SK-N-SH (cell line): ENCODE results near the gene ACLY. TPM values are rescaled to one million over a fixed set of nuclear protein-coding genes. Genes with fewer than 3 reads are reported as not detected.

Source experiments
- CTCF ChIA-PET: fragments of 300-600, 350-600 bp; formaldehyde crosslinking; extraction: SDS; loops from one replicate; lab custom pipeline; 2021; lab: Yijun Ruan, JAX
- POLR2A ChIA-PET: fragments of 350-600 bp; sonication (Branson Sonifier 250); formaldehyde crosslinking; extraction: SDS; loops from one replicate; lab custom pipeline; 2020; ENCODE audit warnings: antibody characterized with exemption, inconsistent platforms; lab: Yijun Ruan, JAX
- DNase-seq: peaks from one replicate; pipeline ENCODE4 v3.0.0; 2012
- H2AFZ ChIP-seq: fragments of 200-600 bp; sonication (generic); 2 replicates; pipeline ENCODE4 v1.8.1; 2016; ENCODE audit warnings: antibody characterized with exemption, mild to moderate bottlenecking, low read depth
- H3F3A ChIP-seq: fragments of 200-600 bp; sonication (generic); replicated peaks from 2 replicates; pipeline ENCODE3; 2016; ENCODE audit warnings: antibody characterized with exemption, mild to moderate bottlenecking; ENCODE audit not compliant: insufficient read depth
- H3K27ac ChIP-seq, 2 experiments: fragments of 200-500 bp in 1 of 2; fragments of 200-600 bp in 1 of 2; sonication (Bioruptor generic) in 1 of 2; sonication (generic), shearing (Covaris generic) in 1 of 2; 2 replicates each; pipeline versions ENCODE4 v1.5.1 to v1.6.1; 2014 to 2016; ENCODE audit warnings: low read depth in 2 of 2, inconsistent platforms in 1 of 2, low read length in 1 of 2, mild to moderate bottlenecking in 1 of 2, mixed read lengths in 1 of 2
- H3K27me3 ChIP-seq: fragments of 200-600 bp; sonication (generic), shearing (Covaris generic); 2 replicates; pipeline ENCODE4 v1.6.1; 2016; ENCODE audit warnings: mixed run types; ENCODE audit not compliant: insufficient read depth
- H3K36me3 ChIP-seq, 2 experiments: fragments of 200-500 bp in 1 of 2; fragments of 200-600 bp in 1 of 2; sonication (Bioruptor generic) in 1 of 2; sonication (generic) in 1 of 2; replicated peaks in 1 of 2; 2 replicates each; pipeline versions ENCODE3 to v1.5.1; 2014 to 2016; ENCODE audit warnings: low read length in 1 of 2, mild to moderate bottlenecking in 1 of 2; ENCODE audit not compliant: insufficient read depth in 2 of 2, control insufficient read depth in 1 of 2
- H3K4me1 ChIP-seq, 2 experiments: fragments of 200-500 bp in 1 of 2; fragments of 200-600 bp in 1 of 2; sonication (Bioruptor generic) in 1 of 2; sonication (generic), shearing (Covaris generic) in 1 of 2; 2 replicates each; pipeline versions ENCODE4 v1.5.1 to v1.6.1; 2014 to 2016; ENCODE audit warnings: low read depth in 1 of 2, low read length in 1 of 2, mixed run types in 1 of 2; ENCODE audit not compliant: insufficient read depth in 2 of 2, control insufficient read depth in 1 of 2
- H3K4me2 ChIP-seq: fragments of 200-600 bp; sonication (generic), shearing (Covaris generic); 2 replicates; pipeline ENCODE4 v1.6.1; 2017; ENCODE audit warnings: mixed run types
- H3K4me3 ChIP-seq, 2 experiments: fragments of 200-500 bp in 1 of 2; fragments of 200-600 bp in 1 of 2; sonication (Bioruptor generic) in 1 of 2; sonication (generic), shearing (Covaris generic) in 1 of 2; 2 replicates each; pipeline versions ENCODE4 v1.5.1 to v1.8.1; 2014 to 2016; ENCODE audit warnings: low read depth in 2 of 2, inconsistent platforms in 1 of 2, low read length in 1 of 2, mild to moderate bottlenecking in 1 of 2, mixed read lengths in 1 of 2, moderate library complexity in 1 of 2
- H3K79me2 ChIP-seq: fragments of 200-600 bp; sonication (generic); 2 replicates; pipeline ENCODE4 v1.8.1; 2017; ENCODE audit warnings: mild to moderate bottlenecking; ENCODE audit not compliant: insufficient read depth
- H3K9ac ChIP-seq: fragments of 200-600 bp; sonication (generic); 2 replicates; pipeline ENCODE4 v1.6.1; 2017; ENCODE audit warnings: mixed run types
- H3K9me2 ChIP-seq: fragments of 200-600 bp; sonication (generic); 2 replicates; pipeline ENCODE4 v1.6.1; 2017; ENCODE audit warnings: mixed run types
- H3K9me3 ChIP-seq: fragments of 200-600 bp; sonication (generic); 2 replicates; pipeline ENCODE4 v1.6.1; 2017; ENCODE audit warnings: mixed run types, mild to moderate bottlenecking, moderate library complexity
- H4K20me1 ChIP-seq: fragments of 200-600 bp; sonication (generic); 2 replicates; pipeline ENCODE4 v1.6.1; 2017; ENCODE audit warnings: mild to moderate bottlenecking, mixed run types; ENCODE audit not compliant: insufficient read depth
- CTCF ChIP-seq: fragments of 200-600 bp; sonication (generic); IDR thresholded peaks from 2 replicates; pipeline ENCODE4 v1.6.1; 2017; ENCODE audit warnings: antibody characterized with exemption, mild to moderate bottlenecking, moderate library complexity
- FOXJ3 ChIP-seq: sonication (generic); formaldehyde crosslinking; IDR thresholded peaks from 2 replicates; pipeline ENCODE4 v1.5.1; 2020; ENCODE audit warnings: mild to moderate bottlenecking, missing genetic modification reagents
- MEF2A ChIP-seq: IDR thresholded peaks from 2 replicates; pipeline ENCODE4 v1.4.0; 2012; ENCODE audit warnings: low read depth, borderline replicate concordance
- POLR2AphosphoS5 ChIP-seq: IDR thresholded peaks from 2 replicates; pipeline ENCODE4 v1.6.1; 2012; ENCODE audit warnings: low read depth, low read length
- RAD21 ChIP-seq: IDR thresholded peaks from 2 replicates; pipeline ENCODE4 v1.6.1; 2012; ENCODE audit warnings: mild to moderate bottlenecking, low read length
- RCOR1 ChIP-seq: fragments of 150-350 bp; IDR thresholded peaks from 2 replicates; pipeline ENCODE4 v1.6.1; 2017; ENCODE audit warnings: antibody characterized with exemption, low read length
- SIN3A ChIP-seq: IDR thresholded peaks from 2 replicates; pipeline ENCODE4 v1.6.1; 2012; ENCODE audit warnings: low read depth, mild to moderate bottlenecking, low read length, moderate library complexity, borderline replicate concordance
- SMC3 ChIP-seq: IDR thresholded peaks from 2 replicates; pipeline ENCODE4 v1.6.1; 2012; ENCODE audit warnings: low read depth, low read length, improper control_type of control experiment
- TAF1 ChIP-seq: IDR thresholded peaks from 2 replicates; pipeline ENCODE4 v1.6.1; 2012; ENCODE audit warnings: low read depth, mild to moderate bottlenecking, low read length, moderate library complexity, borderline replicate concordance
- WGBS: methylation state at CpG from one replicate; pipeline ENCODE4 v1.1.6; 2017; ENCODE audit warnings: low lambda C conversion rate; 5-methylcytosine and 5-hydroxymethylcytosine counted together
- polyA plus RNA-seq, 3 experiments: library from polyadenylated mRNA; depleted of rRNA; stranded (reverse); fragments of >200 nt; gene quantifications; 2 replicates each; pipeline ENCODE4 v1.2.3, GENCODE V29; 2012
- TF ChIP-seq, protein P1 (sequence below): IDR thresholded peaks from 2 replicates; pipeline ENCODE4 v1.4.0; 2012; ENCODE audit warnings: low read depth, borderline replicate concordance

ACLY gene
- polyA plus RNA-seq, 1 of the 3 experiments (the other 2 are of a cell fraction): 163 TPM

- H3K79me2 ChIP-seq: peaks cover 32% of the 10 kb centered on the region; the same call in 1 of the 2 replicates
- POLR2A ChIA-PET: interaction anchor here (0.7 kb wide), 1 partner anchor 15 kb away, joined by 3 read pairs; no protein-coding TSS in a partner anchor
- CTCF ChIA-PET: interaction anchor here (0.6 to 1.5 kb wide), 4 partner anchors 9 to 148 kb away, joined by 3 to 4 read pairs (median 3); partner anchors contain the start of gene P3H4
Observed at GRCh38 chr17:41885733-41886132, 33.0 kb downstream of the ACLY start.

GRCh38 chr17:41882756-41883155 lies 36.0 kb downstream of the ACLY start:
- Histone ChIP-seq H4K20me1 (no peaks in the 10 kb centered on the region; the same call in 1 of the 2 replicates), H3K27me3 (no peaks in the 10 kb centered on the region), H3F3A (peaks cover 9% of the 10 kb centered on the region), H3K4me1 (no peaks in the 10 kb centered on the region), H3K79me2 (peaks cover 34% of the 10 kb centered on the region; the same call in 1 of the 2 replicates), H3K9ac (no peak overlapping the region), H2AFZ (no peak overlapping the region), H3K9me2 (no peaks in the 10 kb centered on the region), H3K27ac (no peak overlapping the region), H3K9me3 (no peaks in the 10 kb centered on the region), H3K36me3 (peaks cover 65 to 90% of the 10 kb centered on the region in 2 experiments), H3K4me2 (no peak overlapping the region), H3K4me3 (no peak overlapping the region)
- 86% methylated on average over 6 of the region's 6 CpGs for WGBS
- POLR2A ChIA-PET: interaction anchor here (1.0 kb wide), 1 partner anchor 10 kb away, joined by 3 read pairs; no protein-coding TSS in a partner anchor
- TF ChIP-seq FOXJ3 (CRISPR knock-in tag) (no peak), SMC3 (no peak), SIN3A (no peak), TAF1 (no peak), MEF2A (no peak), RCOR1 (no peak), CTCF (no peak)
- TF ChIP-seq, protein P1, sequence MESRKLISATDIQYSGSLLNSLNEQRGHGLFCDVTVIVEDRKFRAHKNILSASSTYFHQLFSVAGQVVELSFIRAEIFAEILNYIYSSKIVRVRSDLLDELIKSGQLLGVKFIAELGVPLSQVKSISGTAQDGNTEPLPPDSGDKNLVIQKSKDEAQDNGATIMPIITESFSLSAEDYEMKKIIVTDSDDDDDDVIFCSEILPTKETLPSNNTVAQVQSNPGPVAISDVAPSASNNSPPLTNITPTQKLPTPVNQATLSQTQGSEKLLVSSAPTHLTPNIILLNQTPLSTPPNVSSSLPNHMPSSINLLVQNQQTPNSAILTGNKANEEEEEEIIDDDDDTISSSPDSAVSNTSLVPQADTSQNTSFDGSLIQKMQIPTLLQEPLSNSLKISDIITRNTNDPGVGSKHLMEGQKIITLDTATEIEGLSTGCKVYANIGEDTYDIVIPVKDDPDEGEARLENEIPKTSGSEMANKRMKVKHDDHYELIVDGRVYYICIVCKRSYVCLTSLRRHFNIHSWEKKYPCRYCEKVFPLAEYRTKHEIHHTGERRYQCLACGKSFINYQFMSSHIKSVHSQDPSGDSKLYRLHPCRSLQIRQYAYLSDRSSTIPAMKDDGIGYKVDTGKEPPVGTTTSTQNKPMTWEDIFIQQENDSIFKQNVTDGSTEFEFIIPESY: no peak
- no peak for DNase-seq
- CTCF ChIA-PET: interaction anchor here (0.9 to 2.3 kb wide), 3 partner anchors 35 to 96 kb away, joined by 3 to 5 read pairs (median 3); partner anchors contain the start of genes ACLY and JUP

More at GRCh38 chr17:41885733-41886132, 33.0 kb downstream of the ACLY start:
- H4K20me1 ChIP-seq: no peaks in the 10 kb centered on the region
- H3K9ac ChIP-seq: no peak overlapping the region
- H3K27me3 ChIP-seq: no peaks in the 10 kb centered on the region
- H3K27ac ChIP-seq: no peak overlapping the region
- H3K4me1 ChIP-seq: no peaks in the 10 kb centered on the region
- WGBS: 90% methylated on average over 6 of the region's 6 CpGs
- H3K4me3 ChIP-seq: no peak overlapping the region
- no peaks in the 10 kb centered on the region for H3K9me2 ChIP-seq
- no peak overlapping the region for H3K4me2 ChIP-seq
- no peak for TF ChIP-seq POLR2AphosphoS5
- TF ChIP-seq CTCF: peak; percentile 37
- peak; percentile 63 for TF ChIP-seq RAD21
- no peak overlapping the region for H2AFZ ChIP-seq
- H3F3A ChIP-seq: peaks cover 9% of the 10 kb centered on the region
- peak; percentile 50 for DNase-seq
- no peaks in the 10 kb centered on the region for H3K9me3 ChIP-seq
- peaks cover 59 to 84% of the 10 kb centered on the region in 2 experiments for H3K36me3 ChIP-seq
